Adrenal gland (tissue), 12 donors: ENCODE measurements around the gene FAM20C. TPM values are rescaled to one million over a fixed set of nuclear protein-coding genes. Genes with fewer than 3 reads are reported as not detected.

Experiments used
- polyA plus RNA-seq, 3 donors: library from polyadenylated mRNA; stranded (reverse); fragments of 200-250 nt in 2 of 3; fragments of 350-450 nt in 1 of 3; fragmentation: Illumina TruSeq in 1 of 3; extraction: RNeasy Lipid Tissue Mini Kit (QIAGEN cat#74804) in 1 of 3; gene quantifications; one replicate each; pipeline ENCODE4 v1.2.3, GENCODE V29; 2013 to 2014
- total RNA-seq, 9 donors: library from RNA; depleted of rRNA in 4 of 9; stranded (reverse); fragments of >200 nt in 4 of 9; fragments of 120-200 nt in 1 of 9; fragmentation: NEBNext Ultra II Directional in 1 of 9; extraction: Animal tissue kit (Norgen Biotek cat#: 25700) in 1 of 9; gene quantifications; one replicate each; pipeline versions ENCODE4 v1.1.0 to v1.2.4, GENCODE V29; 2013 to 2023
- donor health status: healthy with polysubstance abuse.
- donor health status: Bipolar disorder and iron deficiency.
- donor health status: DM: yes; HTN: yes; CAD: no.
- donor health status: DM: no; HTN: no; CAD: no.
- donor health status: DM: no; HTN: no; CAD: no.
- donor health status: DM: yes; HTN: yes; CAD: no.

FAM20C gene
- total and polyA plus RNA-seq, 12 donors = 2.8 to 57.9 (median 36.0) TPM

Other genes with a start within 250 kb of the FAM20C start
- gene FOXL3, start 97.6 kb downstream of the FAM20C start, total RNA-seq = not detected
- not detected for gene FOXL3, start 97.6 kb downstream of the FAM20C start, polyA plus RNA-seq